ENCODE measurements around the gene REPIN1.

GRCh38 chr7:150370612-150371071 is 2.0 kb downstream of the REPIN1 start:
- no peak for TF ChIP-seq CTCF (IDR thresholded peaks at IDR 0.05; ENCODE audit: low read length)
- TF ChIP-seq EZH2 (IDR thresholded peaks at IDR 0.05; ENCODE audit: borderline replicate concordance, low read length) = no peak
